Inferior parietal cortex (tissue), 1 donor: ENCODE results near the gene CCDC71L.
A peak's percentile ranks its signal among the peaks of the same experiment; 100 is the strongest.

Experiments
- DNase-seq: peaks from one replicate; pipeline ENCODE4 v3.0.0-alpha.2; 2016; ENCODE audit errors: extremely low spot score

The CCDC71L gene

DNA sequence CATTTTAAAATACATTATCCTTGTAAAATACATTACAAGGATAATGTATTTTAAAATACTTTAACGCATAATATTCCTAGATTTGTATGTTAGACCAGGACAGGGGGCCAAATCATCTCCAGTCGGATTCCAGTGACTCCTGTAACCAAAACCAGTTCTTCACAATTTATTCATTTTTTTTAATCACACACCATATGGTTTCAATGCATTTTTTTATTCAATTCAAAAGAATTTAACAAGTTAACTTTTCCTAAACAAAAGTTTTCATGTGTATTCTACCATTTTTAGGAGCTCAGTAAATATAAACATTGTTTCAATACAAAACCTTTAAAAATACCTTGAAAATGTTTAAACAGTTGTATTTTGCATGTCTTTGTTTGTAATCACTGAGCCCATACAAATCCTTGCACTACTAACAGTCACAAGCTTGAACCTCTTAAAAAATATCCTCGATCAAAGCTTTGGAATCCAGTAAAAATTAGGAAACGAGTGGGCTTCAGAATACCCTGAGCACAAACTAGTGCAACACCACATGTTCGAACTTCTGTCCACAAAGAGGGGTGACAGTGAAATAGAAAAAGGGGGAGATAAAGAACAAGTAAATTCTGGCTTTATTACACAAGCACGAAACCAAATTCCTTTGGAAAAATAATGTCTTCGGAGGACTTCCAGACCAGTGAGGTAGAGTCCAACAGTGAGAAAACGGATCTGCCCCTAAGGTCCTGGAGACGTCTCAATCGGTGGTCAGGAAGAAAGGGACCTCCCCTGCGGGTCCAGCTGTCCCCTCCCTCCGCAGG is 1.6 kb downstream of the CCDC71L start:
- peak; percentile 9 for DNase-seq

DNA sequence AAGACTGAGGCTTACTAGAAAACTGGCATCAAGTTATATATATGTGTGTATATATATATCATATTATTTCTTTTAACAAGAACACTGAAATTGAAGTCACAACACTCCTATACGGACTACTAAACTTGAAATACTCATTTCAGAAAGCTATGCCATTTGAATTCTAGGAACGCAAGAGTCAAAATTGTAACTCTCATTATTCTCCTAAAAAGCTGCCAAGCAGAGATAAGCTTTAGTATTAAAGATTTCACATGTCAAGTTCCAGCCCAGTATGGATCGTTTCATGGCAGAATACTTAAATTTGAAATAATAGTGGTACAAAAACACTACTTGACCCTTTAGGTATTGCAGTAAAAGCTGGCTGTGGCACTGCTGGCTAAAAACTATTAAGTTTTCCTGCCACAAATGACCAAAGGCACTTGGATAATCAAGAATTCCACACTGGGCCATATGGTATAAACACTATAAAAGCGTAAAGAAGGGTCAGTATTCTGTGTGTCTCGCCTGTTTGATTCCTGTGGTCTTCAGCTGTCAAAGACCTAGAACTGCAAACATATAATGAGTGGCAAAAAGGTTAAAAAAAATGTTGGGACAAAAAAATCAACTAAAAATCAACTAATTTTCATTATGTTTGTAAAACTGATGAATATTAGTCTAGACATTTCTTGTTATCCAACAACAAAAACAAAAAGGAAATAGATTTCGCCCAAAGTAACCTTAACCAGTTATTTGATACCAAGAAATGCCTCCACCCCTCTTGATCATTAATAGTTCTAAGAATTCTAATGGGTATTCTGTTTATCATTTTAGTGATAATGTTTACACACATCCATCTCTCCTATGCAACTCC is 2.4 kb downstream of the CCDC71L start:
- DNase-seq = no peak

DNA sequence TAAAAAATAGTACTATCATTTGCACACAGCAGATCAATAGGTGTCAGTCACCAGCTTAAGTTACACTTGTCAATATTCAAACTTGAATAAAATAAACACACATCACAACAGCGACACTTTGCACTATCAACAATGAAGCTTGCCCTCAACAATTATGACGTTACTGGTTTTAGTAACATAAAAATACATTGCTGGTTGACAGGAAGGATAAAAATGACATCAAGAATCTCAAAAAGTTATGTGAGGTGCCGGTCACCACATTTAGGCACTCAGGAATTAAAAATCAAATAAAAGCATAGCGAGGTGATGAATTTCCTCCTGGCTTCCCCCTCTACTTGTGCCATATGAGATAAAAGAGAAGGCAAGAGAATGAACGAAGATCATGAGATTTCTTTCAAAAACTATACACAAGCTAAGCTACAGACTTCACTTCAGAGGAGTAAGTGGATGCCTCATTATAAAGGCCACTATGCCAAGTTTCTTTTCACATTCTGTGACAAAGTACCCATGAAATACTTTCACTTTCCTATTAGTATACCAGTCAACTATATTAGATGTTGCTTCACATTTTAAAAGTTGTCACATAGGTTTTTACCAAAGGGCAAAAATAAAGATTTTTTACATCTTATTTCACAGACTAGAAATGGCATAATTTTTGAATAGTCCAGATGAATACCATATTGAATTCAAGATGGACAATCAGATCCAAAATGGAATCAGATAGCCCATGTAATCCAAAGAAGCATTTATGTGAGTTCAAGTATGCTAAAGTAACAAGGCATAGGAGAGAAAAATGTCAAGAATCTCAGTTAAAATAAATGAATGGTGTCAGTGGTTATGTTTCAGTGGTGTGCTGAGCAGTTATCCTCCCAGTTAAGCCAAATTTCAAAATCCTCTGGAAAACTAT is 3.6 kb downstream of the CCDC71L start:
- no peak for DNase-seq

DNA sequence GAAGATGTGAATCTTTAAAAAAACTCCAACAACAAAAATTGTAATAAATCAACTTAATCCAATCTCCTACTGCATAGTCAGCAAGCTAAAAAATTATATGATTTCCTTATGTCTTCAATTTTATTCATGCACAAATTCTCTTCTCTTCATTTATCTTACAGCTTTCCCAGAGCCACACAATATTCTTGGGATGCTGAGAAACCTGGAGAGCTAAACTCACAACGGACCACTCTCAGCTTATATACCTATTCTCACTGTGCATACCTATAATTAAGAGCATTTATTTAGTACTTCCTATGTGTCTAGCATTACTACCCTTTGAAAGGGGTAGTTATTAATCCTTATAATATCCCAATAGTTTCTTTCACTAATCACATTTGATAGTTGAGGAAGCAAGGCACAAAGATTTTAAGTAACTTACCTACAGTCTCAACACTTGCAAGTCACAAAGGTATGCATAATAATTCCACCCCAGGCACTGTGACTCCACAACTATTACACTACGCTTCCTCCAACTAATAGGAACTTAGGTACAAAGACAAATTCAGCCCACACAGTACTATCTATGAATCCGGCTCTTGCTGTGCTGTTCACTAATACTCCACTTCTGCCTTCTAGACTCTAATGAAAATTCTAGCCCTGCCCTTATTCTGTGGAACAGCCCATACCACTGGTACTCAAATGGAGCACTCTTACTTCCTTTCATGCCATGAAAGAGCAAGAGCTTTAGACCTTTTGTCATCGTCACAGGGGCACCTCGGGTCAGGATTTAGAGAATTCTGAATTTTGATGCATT is 5.1 kb downstream of the CCDC71L start:
- DNase-seq = no peak

- DNase-seq = no peak
Observed at GRCh38 chr7:106653488-106653887, 7.5 kb downstream of the CCDC71L start.

GRCh38 chr7:106652909-106653308 is 8.0 kb downstream of the CCDC71L start:
- DNase-seq = no peak

DNA sequence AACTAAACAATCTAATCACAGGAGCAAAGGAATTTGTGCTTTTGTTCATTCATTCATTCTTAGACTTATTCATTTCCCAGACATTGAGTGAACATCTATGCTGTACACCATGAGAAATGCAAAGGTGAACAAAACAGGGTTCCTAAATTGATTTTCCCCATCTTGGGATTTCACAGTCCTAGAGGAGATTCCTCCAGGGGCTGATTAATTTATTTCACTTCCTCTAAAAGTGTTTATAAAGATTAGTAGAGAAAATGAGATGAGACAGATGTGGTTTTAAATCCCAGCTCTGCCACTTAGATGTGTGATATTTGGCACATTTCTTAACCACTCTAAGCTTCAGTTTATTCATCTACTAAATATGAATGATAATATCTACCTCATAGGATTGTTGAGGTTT is 8.9 kb downstream of the CCDC71L start:
- DNase-seq = no peak

- no peak for DNase-seq
Observed at GRCh38 chr7:106646256-106646655, 14.7 kb downstream of the CCDC71L start.

DNA sequence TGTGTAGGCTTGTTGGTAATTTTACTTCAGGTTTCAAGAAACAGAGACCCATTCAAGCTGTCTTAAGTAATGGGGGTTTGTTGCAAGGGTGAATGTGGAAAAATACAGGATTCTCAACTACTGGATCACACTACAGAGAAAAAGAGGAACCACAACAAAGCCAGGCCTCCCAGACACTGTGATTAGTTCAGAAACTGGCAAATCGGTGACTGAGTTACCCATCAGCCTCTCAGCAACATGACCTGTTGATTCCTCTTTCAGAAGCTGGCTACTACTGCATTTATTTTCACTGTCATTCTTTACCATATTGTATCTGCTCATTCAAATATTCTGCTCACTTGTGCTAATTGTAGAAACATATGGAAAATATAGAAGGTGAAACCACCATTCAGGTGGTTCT is 16.0 kb downstream of the CCDC71L start:
- DNase-seq = no peak

- no peak for DNase-seq
Observed at GRCh38 chr7:106643216-106644000, 17.6 kb downstream of the CCDC71L start.

- DNase-seq = no peak
Observed at GRCh38 chr7:106641416-106641815, 19.5 kb downstream of the CCDC71L start.

- no peak for DNase-seq
Observed at GRCh38 chr7:106640368-106641141, 20.4 kb downstream of the CCDC71L start.

- DNase-seq = no peak
Observed at GRCh38 chr7:106639476-106640334, 21.3 kb downstream of the CCDC71L start.

DNA sequence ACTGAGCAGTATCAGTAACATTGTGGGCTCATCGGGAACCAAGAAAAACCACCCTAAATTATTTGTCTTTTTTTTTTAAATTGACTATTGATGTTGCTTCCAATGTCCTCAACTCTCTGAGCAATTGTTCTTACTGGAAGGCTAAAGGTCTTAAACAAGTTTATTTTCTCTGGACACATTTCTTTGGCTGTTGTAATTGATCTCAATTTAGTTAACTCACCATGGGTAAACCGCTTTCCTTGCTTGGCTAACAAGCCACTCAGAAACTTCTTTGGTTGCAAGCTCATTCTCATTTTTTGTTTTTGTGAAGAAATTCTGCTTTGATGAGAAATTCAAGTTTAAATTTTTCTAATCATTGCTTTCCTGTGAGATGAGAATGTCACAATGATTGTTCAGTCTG is 25.5 kb downstream of the CCDC71L start:
- DNase-seq = no peak

DNA sequence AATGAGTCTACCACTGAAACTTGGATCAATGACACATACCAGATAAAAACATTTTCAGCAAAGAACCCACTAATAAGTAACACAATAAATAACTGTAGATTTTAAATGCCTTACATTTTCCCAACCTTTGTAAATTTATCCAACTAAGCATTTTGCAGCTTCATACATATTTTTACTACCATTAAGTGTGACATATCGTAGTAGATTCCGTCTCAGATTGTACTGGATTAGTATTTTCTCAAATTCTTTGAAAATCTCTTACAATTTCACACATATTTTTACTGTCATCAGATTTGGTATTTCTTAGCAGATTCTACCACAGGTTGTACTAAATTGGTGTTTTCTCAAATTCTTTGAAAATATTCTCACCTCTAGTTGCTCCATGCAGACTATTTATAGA is 26.0 kb downstream of the CCDC71L start:
- no peak for DNase-seq

- no peak for DNase-seq
Observed at GRCh38 chr7:106630648-106631047, 30.3 kb downstream of the CCDC71L start.

- DNase-seq = no peak
Observed at GRCh38 chr7:106629516-106629915, 31.4 kb downstream of the CCDC71L start.

DNA sequence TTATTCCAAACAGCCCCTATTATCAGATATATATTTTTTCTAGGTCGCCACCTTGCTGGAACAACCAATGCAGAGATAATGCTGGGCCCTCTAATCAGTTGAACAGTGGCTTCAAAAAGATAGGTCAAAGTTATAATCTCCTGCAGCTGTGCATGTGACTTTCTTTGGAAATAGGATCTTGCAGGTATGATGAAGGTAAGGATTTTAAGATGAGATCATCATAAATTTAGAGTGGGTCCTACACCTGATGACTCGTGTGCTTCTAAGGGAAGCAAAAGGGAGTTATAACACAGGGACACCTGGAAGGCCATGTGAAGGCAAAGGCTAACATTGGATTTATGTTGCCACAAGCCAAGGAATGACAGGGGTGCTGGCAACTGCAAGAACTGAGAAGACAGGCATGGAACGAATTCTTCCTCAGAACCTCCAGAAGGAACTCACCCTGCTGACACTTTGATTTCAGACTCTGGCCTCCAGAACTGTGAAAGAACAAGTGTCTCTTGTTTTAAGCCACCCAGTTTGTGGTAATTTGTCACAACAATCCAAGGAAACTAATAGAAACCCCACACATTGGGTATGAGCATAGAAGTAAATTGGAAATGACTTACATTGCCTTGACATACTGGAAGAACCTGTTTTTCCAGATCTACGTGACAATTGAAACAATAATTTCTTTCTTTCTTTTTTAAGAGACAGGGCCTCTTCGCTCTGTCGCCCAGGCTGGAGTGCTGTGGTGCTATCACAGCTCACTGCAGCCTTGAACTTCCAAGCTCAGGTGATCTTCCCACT is 34.4 kb downstream of the CCDC71L start:
- DNase-seq = no peak
